GM19351 (cell line): ENCODE results near the gene ZFYVE26.
"Not testable (repeated sequence)": the region's sequence is repeated elsewhere in the genome, so short reads cannot be mapped to it uniquely, and the experiment has no call there.

Source experiments
- ATAC-seq: cut with Tn5 transposase; IDR thresholded peaks from one replicate; pipeline ENCODE4 v1.9.1; 2021; ENCODE audit warnings: mild to moderate bottlenecking, moderate library complexity; ENCODE audit not compliant: unreplicated experiment

The ZFYVE26 gene

GRCh38 chr14:67759916-67760315 lies 56.5 kb downstream of the ZFYVE26 start:
- ATAC-seq = no peak

- no peak for ATAC-seq
These were observed 59.2 kb downstream of the ZFYVE26 start for GRCh38 chr14:67757175-67757574.

DNA sequence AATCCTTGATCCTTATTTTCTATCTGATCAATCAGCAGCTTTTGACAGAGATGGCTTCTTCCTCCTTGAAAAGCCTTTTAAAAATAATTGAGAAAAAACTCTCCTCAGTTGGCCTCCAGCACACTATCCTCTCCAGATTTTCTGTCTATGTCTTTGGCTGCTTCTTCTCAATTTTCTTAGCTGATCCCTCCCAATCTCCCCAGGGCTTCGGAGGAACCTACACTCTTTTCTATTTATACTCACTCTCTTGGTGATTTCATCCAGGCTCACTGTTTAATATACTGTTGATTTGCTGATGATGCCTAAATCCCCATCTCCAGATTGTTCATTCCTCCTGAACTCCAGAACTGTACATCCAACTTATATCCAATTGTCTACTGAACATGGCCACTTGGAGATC lies 59.9 kb downstream of the ZFYVE26 start:
- no peak for ATAC-seq

DNA sequence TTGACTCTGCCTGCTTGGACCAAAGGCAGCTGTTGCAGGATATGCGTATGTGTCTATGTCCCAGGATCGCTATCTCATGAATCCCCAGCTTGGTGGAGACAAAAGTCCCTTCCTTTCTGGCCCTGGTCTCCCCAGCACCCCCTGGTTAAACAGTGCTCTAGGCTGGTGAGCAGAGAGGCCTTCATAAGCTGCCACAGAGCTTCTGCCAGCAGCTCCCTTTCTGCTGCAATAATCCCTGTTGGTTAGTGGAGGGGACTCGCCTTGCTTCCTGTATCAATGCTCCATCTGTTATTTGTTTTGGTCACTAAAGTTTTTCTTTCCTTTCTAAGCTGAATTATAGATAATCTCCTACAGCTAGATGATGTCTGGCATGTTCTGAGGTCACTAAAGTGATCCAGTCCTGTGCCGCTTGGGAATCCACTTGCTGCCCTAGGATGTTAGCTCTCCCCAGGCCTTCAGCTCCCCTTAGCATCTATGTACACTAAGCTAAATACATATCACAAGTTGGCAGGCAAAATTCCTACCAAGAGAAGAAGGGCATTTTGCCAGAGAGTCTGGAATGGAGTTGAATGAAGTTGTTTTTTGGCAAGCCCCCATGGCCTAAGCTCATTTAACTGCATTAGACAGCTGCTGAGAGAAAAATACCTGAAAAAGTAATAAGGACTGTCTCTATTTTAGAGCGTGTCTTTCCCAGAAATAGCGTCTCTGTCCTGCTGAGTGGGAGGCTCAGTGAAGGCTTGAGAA lies 66.9 kb downstream of the ZFYVE26 start:
- no peak for ATAC-seq

DNA sequence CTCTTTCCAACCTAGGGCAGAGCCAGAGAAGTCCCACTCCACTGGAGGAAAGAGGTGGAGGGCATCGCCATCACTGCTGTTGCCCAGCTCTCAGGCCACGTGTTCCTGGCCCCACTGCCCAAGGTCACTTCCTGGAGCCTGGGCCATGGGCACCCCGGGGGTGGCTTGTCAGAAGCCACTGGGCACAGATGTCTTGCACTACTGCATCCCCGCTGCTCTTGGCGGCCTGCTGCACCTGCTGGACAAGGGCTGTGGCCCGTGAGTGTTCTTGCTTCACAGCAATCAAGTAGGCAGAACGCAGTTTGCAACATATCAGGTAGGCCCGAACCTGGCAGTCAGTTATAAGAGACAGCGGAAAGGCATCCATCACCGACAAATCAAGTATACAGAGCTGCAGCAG lies 68.1 kb downstream of the ZFYVE26 start:
- no peak for ATAC-seq

DNA sequence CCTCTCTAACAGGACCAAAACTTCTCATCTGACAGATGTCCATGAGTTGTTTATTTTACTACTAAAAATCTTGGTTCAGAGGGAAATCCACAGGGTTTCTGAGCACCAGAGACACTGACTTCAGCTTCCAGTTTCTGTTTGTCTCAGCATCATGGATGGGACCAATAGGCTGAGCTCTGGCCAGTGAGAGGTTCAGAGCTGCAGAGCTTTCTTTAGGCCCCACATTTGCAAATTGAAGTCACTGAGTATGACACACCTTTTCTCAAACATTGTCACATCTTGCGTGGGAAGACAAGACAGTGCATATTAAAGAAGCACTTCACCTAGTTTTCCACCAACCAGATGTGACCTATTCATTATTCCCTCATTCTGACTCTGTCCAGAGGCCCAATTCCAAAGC lies 69.5 kb downstream of the ZFYVE26 start:
- ATAC-seq = peak; percentile 45

- ATAC-seq = no peak
These were observed 72.3 kb downstream of the ZFYVE26 start for GRCh38 chr14:67744046-67744445.

GRCh38 chr14:67738740-67739504 lies 77.5 kb downstream of the ZFYVE26 start:
- no peak for ATAC-seq

- ATAC-seq = no peak
These were observed 79.6 kb downstream of the ZFYVE26 start for GRCh38 chr14:67736771-67737170.

DNA sequence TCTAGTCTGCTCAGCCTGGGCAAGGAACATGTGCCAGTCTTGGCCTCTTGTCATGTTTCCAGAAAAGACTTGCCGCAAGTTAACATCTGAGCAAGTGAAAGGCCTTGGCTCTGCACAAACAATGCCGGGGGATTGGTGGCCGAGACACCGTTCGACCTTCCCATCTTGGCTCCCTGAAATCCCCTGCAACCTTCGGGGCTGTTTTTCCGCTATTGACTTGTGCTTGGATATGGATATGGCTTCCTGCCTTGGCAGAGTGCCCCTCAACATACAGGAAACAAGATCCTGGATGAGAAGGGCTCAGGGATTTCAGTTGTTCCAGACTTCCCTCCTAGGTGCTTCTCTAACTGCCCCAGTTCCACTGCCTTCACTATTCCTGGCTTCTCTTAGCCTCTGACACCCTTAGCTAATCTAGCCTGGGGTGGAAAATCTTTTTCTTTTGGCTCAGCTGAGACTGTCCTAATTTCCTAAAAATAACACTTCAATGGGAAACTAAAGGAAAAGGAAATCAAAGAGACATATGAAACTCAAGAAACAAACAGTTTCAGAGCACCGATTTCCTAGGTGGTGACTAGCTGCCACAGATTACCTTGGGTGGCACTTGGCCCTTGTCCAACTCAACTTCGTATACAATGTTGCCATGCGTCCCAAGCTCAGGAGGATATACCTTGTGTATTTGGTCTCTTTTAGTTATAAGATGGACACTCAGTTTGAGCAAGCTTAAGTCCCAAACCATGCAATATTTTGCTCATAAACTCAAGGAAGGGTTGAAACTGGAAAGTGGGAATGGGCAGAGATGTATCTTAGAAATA lies 80.8 kb downstream of the ZFYVE26 start:
- no peak for ATAC-seq

DNA sequence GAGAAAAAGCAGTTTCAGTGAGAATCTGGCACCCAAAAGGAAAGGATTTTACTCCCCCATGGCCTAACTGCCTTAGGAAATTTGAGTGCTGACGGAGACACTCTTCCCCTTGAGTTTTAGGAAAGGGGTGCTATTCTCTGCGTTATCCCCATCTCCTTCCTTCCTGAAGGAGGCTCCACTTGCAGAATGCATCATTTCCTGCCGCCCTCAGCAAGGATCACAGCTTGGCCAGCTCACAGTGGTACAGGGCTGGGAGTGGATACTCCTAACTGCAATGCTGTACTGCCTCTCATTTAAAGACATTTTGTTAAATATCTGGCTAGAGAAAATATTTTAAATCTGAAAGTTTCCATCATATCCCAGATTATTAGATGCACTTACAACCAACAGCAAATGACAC lies 81.7 kb downstream of the ZFYVE26 start:
- no peak for ATAC-seq

- no peak for ATAC-seq
These were observed 82.8 kb downstream of the ZFYVE26 start for GRCh38 chr14:67733616-67734015.

DNA sequence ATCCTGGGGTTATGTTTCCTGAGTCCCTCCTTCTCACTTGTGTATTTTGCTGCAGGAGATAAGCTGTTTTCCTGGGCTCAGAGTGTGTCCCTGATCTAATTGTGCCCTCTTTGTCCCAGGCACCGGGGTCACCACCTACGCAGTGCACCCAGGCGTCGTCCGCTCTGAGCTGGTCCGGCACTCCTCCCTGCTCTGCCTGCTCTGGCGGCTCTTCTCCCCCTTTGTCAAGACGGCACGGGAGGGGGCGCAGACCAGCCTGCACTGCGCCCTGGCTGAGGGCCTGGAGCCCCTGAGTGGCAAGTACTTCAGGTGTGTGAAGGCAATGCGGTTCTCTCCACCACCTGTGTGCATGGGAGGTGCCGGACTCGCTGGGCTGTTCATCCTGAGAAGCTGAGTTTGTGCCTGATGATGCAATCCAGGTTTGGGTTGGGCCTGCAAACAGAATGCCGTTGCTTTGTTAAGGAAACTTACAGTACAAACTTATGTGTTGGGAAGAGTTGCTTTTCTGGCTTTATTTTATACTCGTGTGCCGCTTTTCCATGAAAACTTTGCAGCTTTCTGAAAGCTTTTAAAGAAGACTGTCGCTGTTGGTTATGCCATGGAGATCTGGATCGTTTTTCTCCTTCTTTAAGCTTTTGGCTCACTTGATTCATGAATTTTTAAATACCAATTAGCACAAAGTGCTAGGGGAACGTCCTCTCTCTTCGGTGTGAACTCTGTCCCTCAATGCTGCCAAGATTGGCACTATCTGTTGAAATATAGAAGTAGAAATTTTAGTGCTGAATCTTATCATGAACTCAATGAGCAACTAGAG lies 87.1 kb downstream of the ZFYVE26 start:
- ATAC-seq = no peak

- ATAC-seq = no peak
These were observed 88.1 kb downstream of the ZFYVE26 start for GRCh38 chr14:67728258-67728657.

DNA sequence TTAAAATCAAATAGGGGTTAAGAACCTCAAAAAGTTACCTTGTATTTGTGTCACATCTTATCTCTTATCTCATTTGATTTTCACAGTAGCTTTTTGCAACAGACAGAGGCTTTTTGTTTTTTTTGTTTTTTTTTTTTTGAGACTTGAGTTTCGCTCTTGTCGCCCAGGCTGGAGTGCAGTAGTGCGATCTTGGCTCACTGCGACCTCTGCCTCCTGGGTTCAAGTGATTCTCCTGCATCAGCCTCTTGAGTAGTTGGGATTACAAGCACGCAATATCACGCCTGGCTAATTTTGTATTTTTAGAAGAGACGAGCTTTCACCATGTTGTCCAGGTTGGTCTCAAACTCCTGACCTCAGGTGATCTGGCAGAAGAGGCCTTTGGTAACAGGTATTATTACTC lies 89.0 kb downstream of the ZFYVE26 start:
- no peak for ATAC-seq

DNA sequence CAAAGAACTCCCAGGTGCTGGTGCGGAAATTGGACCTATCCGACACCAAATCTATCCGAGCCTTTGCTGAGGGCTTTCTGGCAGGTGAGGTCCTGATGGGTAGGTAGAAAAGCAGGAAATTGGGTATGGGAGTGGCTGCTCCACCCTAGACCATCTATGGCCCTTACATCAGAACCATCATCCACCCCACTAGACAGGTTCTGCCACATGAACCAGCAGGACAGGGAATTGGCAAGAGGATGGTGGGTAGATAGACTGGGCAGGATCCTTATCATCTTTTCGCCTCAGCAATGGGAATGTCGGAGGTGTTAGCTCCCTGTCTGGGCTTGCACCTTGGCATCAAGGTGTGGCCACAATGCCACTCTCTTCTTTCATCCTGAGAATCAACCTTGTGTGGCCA lies 91.2 kb downstream of the ZFYVE26 start:
- no peak for ATAC-seq

GRCh38 chr14:67722293-67722692 lies 94.1 kb downstream of the ZFYVE26 start:
- ATAC-seq = no peak

GRCh38 chr14:67721875-67722274 lies 94.5 kb downstream of the ZFYVE26 start:
- ATAC-seq = no peak

DNA sequence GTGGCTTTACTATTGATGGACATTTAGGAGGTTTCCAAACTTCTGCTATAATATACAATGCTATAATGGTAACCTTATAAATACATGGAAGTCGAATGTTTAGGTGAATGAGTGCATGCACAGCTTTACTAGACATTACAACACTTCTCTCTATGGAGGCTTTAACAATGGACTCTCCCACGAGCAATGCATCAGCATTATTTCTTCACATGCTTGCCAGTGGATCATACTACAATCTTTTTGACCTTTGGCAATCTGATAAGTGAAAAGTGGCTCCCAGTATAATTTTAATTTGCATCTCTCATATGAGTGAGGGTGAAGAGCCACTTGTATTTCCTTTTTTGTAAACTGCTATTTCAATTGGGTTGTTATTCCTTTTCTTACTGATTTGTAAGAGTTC lies 96.5 kb downstream of the ZFYVE26 start:
- no peak for ATAC-seq

DNA sequence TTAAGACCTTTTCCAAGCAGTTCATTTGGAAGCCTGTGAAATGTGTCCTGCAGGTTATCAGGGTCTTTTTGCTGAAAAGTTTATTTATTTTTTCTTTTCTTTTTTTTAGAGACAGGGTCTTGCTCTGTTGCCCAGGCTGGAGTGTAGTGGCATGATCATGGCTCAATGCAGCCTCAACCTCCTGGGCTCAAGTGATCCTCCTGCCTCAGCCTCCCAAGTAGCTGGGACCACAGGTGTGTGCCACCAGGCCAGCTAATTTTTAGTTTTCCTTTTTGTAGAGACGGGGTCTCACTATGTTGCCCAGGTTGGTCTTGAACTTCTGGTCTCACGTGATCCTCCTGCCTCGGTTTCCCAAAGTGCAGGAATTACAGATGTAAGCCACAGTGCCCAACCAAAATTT lies 97.0 kb downstream of the ZFYVE26 start:
- not testable (repeated sequence) for ATAC-seq

DNA sequence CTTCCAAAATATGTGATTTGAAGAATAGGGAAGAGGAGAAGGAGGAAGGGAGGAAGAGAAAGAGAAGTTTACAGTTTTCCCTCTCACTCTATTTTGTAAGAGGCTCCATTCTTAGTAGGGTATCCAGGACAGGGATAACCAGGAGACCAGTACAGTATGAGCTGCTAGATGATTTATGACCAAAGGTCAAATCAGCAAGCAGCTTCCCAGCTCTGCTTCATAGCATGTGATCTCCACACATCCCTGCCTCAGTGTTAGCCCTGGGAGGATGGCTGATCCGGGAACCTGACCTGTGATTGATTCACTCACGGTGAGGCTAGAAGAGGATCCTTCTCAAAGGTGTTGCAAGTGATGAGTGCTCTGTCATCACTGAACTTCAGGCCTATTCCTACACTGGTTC lies 98.1 kb downstream of the ZFYVE26 start:
- no peak for ATAC-seq
